Sigmoid colon (tissue), 7 donors: ENCODE data around the gene SERPINA4. TPM values are rescaled to one million over a fixed set of nuclear protein-coding genes. Genes with fewer than 3 reads are reported as not detected.

Experiments
- DNase-seq: peaks from one replicate; pipeline ENCODE4 v3.0.0-alpha.2; 2019
- H3K27ac ChIP-seq, 4 donors: fragments of 200-600 bp; sonication (generic); one replicate each; pipeline ENCODE4 v1.5.1; 2016 to 2019; ENCODE audit warnings: mild to moderate bottlenecking in 1 of 4
- H3K27me3 ChIP-seq, 3 donors: fragments of 200-600 bp; sonication (generic); one replicate each; pipeline ENCODE4 v1.5.1; 2019; ENCODE audit warnings: mild to moderate bottlenecking in 1 of 3
- H3K36me3 ChIP-seq, 4 donors: fragments of 200-600 bp; sonication (generic); one replicate each; pipeline ENCODE4 v1.5.1; 2016 to 2019
- H3K4me1 ChIP-seq, 4 donors: fragments of 200-600 bp; sonication (generic); one replicate each; pipeline ENCODE4 v1.5.1; 2017 to 2019
- H3K4me3 ChIP-seq, 4 donors: fragments of 200-600 bp; sonication (generic); one replicate each; pipeline ENCODE4 v1.5.1; 2017 to 2019; ENCODE audit warnings: mild to moderate bottlenecking in 2 of 4, moderate library complexity in 1 of 4
- H3K9me3 ChIP-seq, 4 donors: fragments of 200-600 bp in 3 of 4; sonication (generic) in 3 of 4; one replicate each; pipeline versions ENCODE4 v1.5.1 to v1.6.1; 2013 to 2019
- EP300 ChIP-seq, 4 donors: sonication (generic); formaldehyde crosslinking; IDR thresholded peaks; one replicate each; pipeline ENCODE4 v1.6.1; 2017; ENCODE audit warnings: antibody characterized with exemption in 4 of 4
- POLR2A ChIP-seq, 2 donors: fragments of 450-650 bp; IDR thresholded peaks; one replicate each; pipeline ENCODE4 v1.6.1; 2016; ENCODE audit warnings: antibody characterized with exemption in 2 of 2, mild to moderate bottlenecking in 2 of 2, moderate library complexity in 2 of 2
- POLR2AphosphoS5 ChIP-seq, 4 donors: sonication (generic); formaldehyde crosslinking; IDR thresholded peaks; one replicate each; pipeline ENCODE4 v1.6.1; 2017; ENCODE audit warnings: antibody characterized with exemption in 4 of 4
- WGBS, 2 donors: extraction: QIAGEN DNeasy Blood & Tissue Kit; methylation state at CpG; one replicate each; pipeline ENCODE4 v1.1.7; 2013; 5-methylcytosine and 5-hydroxymethylcytosine counted together
- intact Hi-C: fragments of 100-400 bp; cut with DNase I; formaldehyde crosslinking; loops from one replicate; pipeline ENCODE4 v1.15.1; 2023
- polyA plus RNA-seq, 3 donors: library from polyadenylated mRNA; stranded (reverse); fragments of 200-250 nt; gene quantifications; one replicate each; pipeline ENCODE4 v1.2.3, GENCODE V29; 2013
- total RNA-seq, 4 donors: library from RNA; depleted of rRNA; stranded (reverse); fragments of >200 nt; gene quantifications; one replicate each; pipeline ENCODE4 v1.1.0, GENCODE V29; 2016
- TF ChIP-seq, protein P1 (sequence below), 4 experiments: fragments of 450-650 bp in 3 of 4; fragments of 200-600 bp in 1 of 4; IDR thresholded peaks; one replicate each; pipeline ENCODE4 v1.5.1; 2016 to 2019; ENCODE audit warnings: antibody characterized with exemption in 4 of 4, mild to moderate bottlenecking in 3 of 4, moderate library complexity in 2 of 4
- donor health status: healthy with polysubstance abuse.
- donor health status: Bipolar disorder and iron deficiency.
- donor health status: healthy.

Gene SERPINA4
- total and polyA plus RNA-seq, 7 donors: not detected

DNA sequence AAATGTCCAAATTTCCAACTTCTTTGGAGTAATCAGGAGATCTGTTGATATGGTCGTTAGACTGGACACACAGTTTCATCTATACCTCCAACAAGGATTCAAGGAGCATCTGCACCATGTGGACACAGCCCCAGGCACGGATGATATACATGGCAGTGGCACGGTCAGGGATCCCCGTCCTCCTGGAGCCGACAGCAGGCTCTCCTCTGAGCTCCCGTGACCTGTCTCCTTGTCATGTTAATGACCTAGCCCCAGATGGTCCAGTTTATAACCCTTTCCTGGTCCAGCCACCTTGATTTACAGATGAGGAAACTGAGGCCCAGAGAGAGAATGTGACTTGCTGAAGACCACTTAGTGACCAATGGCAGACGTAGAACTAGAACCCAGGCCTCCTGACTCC, 16.5 kb upstream of the SERPINA4 start:
- 63 to 79% methylated on average over 7 of the region's 7 CpGs for WGBS, 2 donors
- TF ChIP-seq POLR2A (IDR thresholded peaks at IDR 0.05): no peak
- TF ChIP-seq, protein P1, sequence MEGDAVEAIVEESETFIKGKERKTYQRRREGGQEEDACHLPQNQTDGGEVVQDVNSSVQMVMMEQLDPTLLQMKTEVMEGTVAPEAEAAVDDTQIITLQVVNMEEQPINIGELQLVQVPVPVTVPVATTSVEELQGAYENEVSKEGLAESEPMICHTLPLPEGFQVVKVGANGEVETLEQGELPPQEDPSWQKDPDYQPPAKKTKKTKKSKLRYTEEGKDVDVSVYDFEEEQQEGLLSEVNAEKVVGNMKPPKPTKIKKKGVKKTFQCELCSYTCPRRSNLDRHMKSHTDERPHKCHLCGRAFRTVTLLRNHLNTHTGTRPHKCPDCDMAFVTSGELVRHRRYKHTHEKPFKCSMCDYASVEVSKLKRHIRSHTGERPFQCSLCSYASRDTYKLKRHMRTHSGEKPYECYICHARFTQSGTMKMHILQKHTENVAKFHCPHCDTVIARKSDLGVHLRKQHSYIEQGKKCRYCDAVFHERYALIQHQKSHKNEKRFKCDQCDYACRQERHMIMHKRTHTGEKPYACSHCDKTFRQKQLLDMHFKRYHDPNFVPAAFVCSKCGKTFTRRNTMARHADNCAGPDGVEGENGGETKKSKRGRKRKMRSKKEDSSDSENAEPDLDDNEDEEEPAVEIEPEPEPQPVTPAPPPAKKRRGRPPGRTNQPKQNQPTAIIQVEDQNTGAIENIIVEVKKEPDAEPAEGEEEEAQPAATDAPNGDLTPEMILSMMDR (IDR thresholded peaks at IDR 0.05): no peak
- no peak for TF ChIP-seq EP300 (IDR thresholded peaks at IDR 0.05)
- no peak for TF ChIP-seq POLR2AphosphoS5 (IDR thresholded peaks at IDR 0.05)
- peaks cover 0 to 15% (median 5%) of the 10 kb centered on the region in 3 donors for H3K27me3 ChIP-seq
- no peak overlapping the region for H3K27ac ChIP-seq
- no peaks in the 10 kb centered on the region for H3K4me1 ChIP-seq
- no peak overlapping the region for H3K4me3 ChIP-seq
- H3K36me3 ChIP-seq: no peaks in the 10 kb centered on the region
- no peak for DNase-seq
- intact Hi-C loops: no loop called here
- H3K9me3 ChIP-seq: no peaks in the 10 kb centered on the region

DNA sequence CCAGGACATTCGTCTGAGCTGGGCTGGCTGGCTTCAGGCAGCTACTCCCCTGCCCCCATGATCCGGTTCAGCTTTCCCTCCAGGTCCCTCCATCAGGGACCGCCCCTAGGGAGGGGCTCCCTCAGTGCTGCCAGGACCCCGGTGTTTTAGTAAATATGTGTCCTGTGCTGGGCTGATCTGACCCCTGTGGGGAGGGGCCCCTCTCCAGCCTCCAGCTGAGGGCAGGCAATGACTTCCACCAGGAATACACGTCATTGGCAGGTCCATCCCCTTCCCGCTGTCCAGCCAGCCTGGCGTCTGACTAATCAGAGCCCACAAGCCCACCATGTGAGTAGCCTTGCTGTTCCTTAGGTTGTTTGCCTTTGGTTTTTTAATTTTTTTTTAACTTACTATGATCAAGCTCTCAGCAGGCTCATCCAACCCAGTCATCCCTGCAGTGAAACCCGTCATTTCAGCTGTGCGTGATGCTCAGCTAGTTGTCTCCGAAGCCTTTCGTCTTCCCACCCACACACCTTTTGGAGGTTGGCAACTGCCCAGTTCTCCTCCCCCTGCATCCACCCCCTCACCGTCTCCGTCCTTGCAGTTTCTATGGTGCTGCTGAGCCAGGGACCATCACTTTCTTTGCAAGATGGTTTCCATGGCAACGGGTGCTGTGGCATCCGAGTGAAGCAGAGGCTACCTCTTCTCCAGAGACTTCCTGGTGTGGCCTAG, 16.0 kb upstream of the SERPINA4 start:
- TF ChIP-seq EP300 (IDR thresholded peaks at IDR 0.05) (no peak), POLR2A (IDR thresholded peaks at IDR 0.05) (no peak), POLR2AphosphoS5 (IDR thresholded peaks at IDR 0.05) (no peak)
- TF ChIP-seq, protein P1 (IDR thresholded peaks at IDR 0.05): no peak
- 70 to 83% methylated on average over 15 of the region's 15 CpGs for WGBS, 2 donors
- Histone ChIP-seq H3K36me3 (no peaks in the 10 kb centered on the region), H3K27me3 (peaks cover 0 to 15% (median 5%) of the 10 kb centered on the region in 3 donors), H3K9me3 (no peaks in the 10 kb centered on the region), H3K4me1 (no peaks in the 10 kb centered on the region), H3K27ac (no peak overlapping the region), H3K4me3 (no peak overlapping the region)
- intact Hi-C loops: no loop called here
- no peak for DNase-seq

DNA sequence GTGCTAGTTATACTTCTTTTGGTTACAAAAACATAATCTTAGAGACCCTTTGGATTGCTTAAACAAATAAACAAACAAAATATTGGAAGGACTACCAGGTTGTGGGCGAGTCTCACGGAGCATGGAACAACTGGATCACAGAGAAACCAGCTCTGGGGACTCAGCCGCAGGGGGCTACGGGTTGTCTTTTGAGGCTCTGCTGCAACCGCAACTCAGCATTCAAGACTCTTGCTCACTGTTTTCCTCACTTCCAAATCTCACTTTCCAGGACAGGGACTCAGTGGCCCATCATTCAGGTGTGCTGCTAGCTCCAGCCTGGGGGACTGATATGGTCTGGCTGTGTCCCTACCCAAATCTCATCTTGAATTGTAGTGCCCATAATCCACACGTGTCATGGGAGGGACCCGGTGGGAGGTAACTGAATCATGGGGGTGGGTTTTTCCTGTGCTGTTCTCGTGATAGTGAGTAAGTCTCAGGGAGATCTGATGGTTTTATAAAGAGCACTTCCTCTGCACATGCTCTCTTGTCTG, 14.0 kb upstream of the SERPINA4 start:
- H3K27me3 ChIP-seq: peaks cover 0 to 15% (median 5%) of the 10 kb centered on the region in 3 donors
- no peak overlapping the region for H3K27ac ChIP-seq
- H3K4me1 ChIP-seq: no peaks in the 10 kb centered on the region
- no peak overlapping the region for H3K4me3 ChIP-seq
- intact Hi-C loops: no loop called here
- DNase-seq: no peak
- H3K36me3 ChIP-seq: no peaks in the 10 kb centered on the region
- WGBS, 2 donors: 92 to 93% methylated on average over 8 of the region's 8 CpGs
- TF ChIP-seq POLR2A (IDR thresholded peaks at IDR 0.05) (no peak), POLR2AphosphoS5 (IDR thresholded peaks at IDR 0.05) (no peak), EP300 (IDR thresholded peaks at IDR 0.05) (no peak)
- TF ChIP-seq, protein P1 (IDR thresholded peaks at IDR 0.05): no peak
- H3K9me3 ChIP-seq: no peaks in the 10 kb centered on the region

DNA sequence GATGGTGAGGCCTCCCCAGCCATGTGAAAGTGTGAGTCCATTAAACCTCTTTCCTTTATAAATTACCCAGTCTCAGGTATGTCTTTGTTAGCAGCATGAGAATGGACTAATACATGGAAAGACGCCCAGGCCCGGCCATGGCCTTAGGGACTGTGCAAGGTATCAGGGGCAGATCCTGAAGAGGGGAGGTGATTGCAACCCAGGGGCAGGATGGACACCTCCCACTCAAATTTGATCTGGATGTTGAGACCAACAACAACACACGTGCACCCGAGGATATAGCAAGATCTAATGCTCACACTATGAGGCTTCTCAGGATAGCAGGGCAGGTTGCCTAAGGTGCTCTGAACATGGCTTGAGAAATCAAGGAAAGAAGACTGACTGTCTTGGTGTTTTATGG, 13.5 kb upstream of the SERPINA4 start:
- Histone ChIP-seq H3K36me3 (no peaks in the 10 kb centered on the region), H3K4me3 (no peak overlapping the region), H3K4me1 (no peaks in the 10 kb centered on the region), H3K27ac (no peak overlapping the region), H3K27me3 (peaks cover 0 to 15% (median 5%) of the 10 kb centered on the region in 3 donors), H3K9me3 (no peaks in the 10 kb centered on the region)
- 67 to 87% methylated on average over 4 of the region's 4 CpGs for WGBS, 2 donors
- TF ChIP-seq, protein P1 (IDR thresholded peaks at IDR 0.05): no peak
- TF ChIP-seq EP300 (IDR thresholded peaks at IDR 0.05): no peak
- no peak for TF ChIP-seq POLR2A (IDR thresholded peaks at IDR 0.05)
- TF ChIP-seq POLR2AphosphoS5 (IDR thresholded peaks at IDR 0.05): no peak
- no peak for DNase-seq
- intact Hi-C loops: no loop called here
